GM12892 (cell line): ENCODE data around the gene MLH1.
A peak's percentile ranks its signal among the peaks of the same experiment; 100 is the strongest.
"Not testable (repeated sequence)": the region's sequence is repeated elsewhere in the genome, so short reads cannot be mapped to it uniquely, and the experiment has no call there.

ENCODE experiments used
- DNase-seq: peaks from one replicate; pipeline ENCODE4 v3.0.0; 2011; ENCODE audit not compliant: insufficient read length
- FAIRE-seq: peaks from 2 replicates; lab custom pipeline; 2011; peaks lifted over from hg19 to GRCh38; lab: Jason Lieb, UNC
- POLR2A ChIP-seq: IDR thresholded peaks from 2 replicates; pipeline ENCODE4 v1.6.1; 2011; ENCODE audit warnings: low read depth, low read length, control low read depth
- POLR2AphosphoS5 ChIP-seq: IDR thresholded peaks from 2 replicates; pipeline ENCODE4 v1.6.1; 2011; ENCODE audit warnings: low read depth, low read length, control low read depth
- TAF1 ChIP-seq: IDR thresholded peaks from 2 replicates; pipeline ENCODE4 v1.6.1; 2011; ENCODE audit warnings: low read depth, mild to moderate bottlenecking, control low read depth, low read length, borderline replicate concordance

The MLH1 gene

DNA sequence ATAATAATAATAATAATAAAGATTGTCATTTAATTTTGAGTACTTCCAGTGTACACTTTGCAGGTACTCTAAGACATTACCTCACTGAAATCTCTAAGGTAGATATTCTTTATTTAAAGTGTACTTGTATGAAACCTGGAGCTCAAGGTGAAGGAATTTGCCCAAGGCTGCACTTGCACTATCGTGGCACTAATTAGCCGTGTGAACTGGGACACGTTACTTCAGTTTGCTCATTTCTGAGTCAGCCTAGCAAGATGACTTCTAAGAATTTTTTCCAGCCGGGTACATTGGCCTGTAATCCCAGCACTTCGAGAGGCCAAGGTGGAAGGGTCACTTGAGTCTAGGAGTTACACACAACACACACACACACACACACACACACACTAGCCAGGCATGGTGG lies 33.5 kb downstream of the MLH1 start:
- TF ChIP-seq POLR2A = no peak
- no peak for TF ChIP-seq TAF1
- TF ChIP-seq POLR2AphosphoS5 = no peak
- no peak for FAIRE-seq
- no peak for DNase-seq

DNA sequence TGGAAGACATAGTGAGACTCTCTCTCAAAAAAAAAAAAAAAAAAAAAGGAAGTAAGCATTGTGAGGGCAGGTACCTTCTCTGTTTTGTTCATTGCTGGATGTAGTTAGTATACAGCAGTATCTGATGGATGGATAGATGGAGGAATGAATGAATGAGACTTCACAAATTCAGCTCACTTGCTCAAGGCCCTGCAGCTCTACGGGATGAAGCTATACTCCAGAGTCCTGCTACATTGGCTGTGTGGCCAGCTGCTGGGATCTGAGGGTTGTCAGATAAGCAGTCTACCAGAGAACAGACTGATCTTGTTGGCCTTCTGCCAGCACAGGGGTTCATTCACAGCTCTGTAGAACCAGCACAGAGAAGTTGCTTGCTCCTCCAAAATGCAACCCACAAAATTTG lies 35.0 kb downstream of the MLH1 start:
- FAIRE-seq = no peak
- no peak for TF ChIP-seq TAF1
- TF ChIP-seq POLR2A = no peak
- TF ChIP-seq POLR2AphosphoS5 = no peak
- DNase-seq = no peak

DNA sequence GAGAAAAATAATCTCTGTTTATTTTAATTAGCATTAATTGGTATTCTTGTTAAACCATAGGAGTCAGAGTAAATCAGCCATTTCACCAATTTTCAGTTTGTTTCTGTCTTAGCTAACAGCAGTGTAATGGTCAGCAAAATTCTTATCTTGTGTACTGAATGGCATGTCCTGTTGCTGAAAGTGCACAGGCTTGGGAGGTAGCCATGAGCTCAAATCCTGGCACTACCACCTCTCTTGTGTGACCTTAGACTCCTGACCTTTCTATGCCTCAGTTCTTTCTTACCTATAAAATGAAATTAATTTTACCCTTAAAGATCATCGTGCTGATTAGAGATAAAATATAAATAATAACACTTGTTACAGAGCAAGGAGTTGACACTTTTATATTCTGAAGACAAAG lies 35.8 kb downstream of the MLH1 start:
- TF ChIP-seq POLR2AphosphoS5 (no peak), TAF1 (no peak), POLR2A (no peak)
- no peak for DNase-seq
- no peak for FAIRE-seq

DNA sequence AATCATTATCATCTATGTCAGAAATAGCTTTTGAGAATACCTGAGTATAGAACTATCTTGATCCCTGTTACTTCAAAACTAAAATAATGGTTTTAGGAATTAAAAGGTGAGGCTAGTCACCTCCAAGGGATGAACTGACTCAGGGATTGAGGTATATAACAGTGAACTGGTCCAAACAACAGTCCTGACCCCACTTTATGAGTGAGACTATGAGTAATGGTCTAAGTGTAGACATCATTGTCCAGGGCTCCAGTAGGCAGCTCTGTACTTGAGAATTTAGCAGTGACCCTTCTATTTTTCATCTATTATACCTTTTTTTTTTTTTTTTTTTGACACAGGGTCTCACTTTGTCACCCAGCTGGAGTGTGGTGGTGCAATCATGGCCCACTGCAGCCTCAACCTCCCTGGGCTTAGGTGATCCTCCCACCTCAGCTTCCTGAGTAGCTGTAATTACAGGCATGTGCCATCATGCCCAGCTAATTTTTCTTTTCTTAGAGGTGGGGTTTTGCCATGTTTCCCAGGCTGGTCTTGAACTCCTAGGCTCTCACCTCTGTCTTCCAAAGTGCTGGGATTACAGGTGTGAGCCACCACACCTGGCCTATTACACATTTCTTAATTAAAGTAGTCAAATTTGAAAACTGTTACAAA lies 36.3 kb downstream of the MLH1 start:
- TF ChIP-seq TAF1 = no peak
- TF ChIP-seq POLR2AphosphoS5 = no peak
- TF ChIP-seq POLR2A = no peak
- no peak for DNase-seq
- FAIRE-seq = no peak

DNA sequence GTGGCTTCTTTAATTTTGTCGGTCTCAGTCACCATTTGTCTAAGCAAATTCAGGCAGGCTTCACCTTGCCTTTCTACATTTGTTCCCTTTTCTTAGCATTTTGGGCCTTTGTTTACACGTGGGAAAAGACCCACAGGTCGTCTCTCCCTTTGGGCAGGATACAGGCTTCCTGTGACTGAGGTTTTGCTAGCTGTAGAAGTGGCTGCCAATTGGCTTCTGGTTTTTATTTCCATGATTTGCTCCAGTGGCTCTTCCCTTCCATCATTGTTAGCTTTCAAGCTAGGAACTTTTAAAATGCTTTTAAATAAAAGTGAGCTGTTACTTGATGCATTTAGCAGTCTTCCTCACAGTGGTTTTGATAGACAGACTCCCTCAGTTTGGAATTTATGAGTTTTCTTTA lies 37.3 kb downstream of the MLH1 start:
- no peak for FAIRE-seq
- TF ChIP-seq POLR2A = no peak
- no peak for TF ChIP-seq TAF1
- no peak for TF ChIP-seq POLR2AphosphoS5
- no peak for DNase-seq

DNA sequence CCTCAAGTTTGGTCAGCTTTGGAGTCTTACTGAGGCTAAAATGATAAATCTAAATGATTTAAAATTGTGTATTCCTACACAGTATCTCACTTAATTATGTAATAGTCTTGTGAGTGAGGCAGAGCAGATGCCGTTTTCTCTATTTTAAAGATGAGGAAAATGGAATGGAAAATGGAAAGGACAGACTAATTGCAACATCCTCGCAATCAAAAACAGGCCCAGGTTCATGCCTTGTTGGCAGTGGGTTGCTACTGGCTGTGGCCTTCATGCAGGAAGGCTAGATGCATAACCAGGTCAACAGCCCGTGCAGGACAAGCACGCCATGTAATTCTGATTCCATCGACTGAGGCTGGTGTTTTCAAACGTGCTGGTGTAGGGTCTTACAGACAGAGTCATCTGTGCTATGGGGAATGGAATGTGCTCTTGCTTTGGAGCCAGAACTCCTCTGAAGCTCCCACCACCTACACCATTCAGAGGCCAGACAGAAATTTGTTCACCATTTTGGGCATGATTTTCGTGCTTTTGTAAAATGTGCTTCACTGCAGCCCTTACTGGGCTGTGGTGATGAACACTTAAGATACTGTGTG lies 37.9 kb downstream of the MLH1 start:
- TF ChIP-seq TAF1 = no peak
- no peak for TF ChIP-seq POLR2AphosphoS5
- TF ChIP-seq POLR2A = no peak
- FAIRE-seq (no peak), DNase-seq (no peak)

DNA sequence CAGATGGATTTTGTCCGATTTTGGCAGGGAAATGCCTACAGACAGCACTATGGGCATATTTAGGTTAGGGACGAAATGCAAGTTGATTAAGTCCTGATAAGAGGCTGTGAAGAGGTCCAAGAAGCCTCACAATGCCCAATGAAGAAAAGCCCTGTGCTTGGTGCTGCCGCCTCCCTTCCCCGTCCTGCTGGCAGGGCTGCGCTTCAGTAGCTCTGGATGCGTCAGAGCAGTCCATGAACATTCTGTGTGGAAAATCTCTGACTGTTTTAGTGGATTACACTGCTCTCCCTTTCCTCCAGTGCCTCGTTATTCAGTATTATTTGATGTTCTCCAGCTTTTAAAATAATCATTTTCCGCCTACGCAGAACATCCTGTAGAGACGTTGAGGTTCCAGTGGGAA lies 39.6 kb downstream of the MLH1 start:
- FAIRE-seq (no peak), DNase-seq (no peak)
- no peak for TF ChIP-seq POLR2AphosphoS5
- no peak for TF ChIP-seq POLR2A
- no peak for TF ChIP-seq TAF1

DNA sequence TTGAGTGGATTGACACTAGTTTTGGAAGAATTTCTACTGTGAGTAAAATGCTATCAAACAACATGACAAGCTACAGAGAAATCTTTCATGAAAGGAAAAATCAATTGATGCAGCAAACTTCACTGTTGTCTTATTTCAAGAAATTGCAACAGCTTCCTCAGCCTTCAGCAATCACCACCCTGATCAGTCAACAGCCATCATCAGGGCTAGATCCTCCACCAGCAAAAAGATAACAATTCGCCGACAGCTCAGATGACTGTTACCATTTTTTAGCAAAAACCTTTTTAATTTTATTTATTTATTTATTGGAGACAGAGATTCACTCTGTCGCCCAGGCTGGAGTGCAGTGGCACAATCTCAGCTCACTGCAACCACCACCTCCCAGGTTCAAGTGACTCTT lies 44.0 kb downstream of the MLH1 start:
- FAIRE-seq = no peak
- TF ChIP-seq POLR2AphosphoS5 (no peak), TAF1 (no peak), POLR2A (no peak)
- no peak for DNase-seq

DNA sequence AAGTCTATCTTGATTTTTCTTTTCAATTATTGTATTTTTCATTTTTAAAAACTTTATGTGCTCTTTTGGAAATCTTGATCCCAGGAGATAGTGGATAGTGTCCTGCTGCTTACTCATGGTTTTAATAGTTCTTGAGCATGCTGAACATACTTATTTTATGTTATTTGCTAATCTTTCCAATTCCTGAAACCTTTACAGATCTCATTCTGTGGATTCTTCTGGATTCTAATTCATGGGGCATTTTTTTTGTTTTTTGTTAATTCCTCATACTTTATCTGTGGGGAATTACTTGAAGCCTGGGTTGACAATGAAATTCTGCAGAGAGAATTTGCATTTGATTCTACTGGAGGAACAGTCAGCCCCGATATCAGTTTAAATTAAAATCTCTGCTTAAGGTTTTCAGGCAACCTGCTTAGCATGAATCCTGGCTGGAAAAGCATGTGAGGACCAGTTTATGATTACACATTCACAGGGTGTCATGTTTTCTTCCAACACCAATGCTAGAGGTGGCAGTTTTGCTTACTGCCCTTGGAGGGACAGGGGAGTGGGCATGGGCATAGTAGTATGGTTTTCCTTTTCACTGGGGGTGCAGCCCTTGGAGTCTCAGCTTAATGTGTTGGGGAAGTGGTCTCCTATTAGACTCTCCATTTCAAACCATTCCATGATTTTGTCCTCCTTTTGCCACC lies 46.0 kb downstream of the MLH1 start:
- FAIRE-seq (no peak), DNase-seq (no peak)
- TF ChIP-seq POLR2A (no peak), POLR2AphosphoS5 (no peak)

DNA sequence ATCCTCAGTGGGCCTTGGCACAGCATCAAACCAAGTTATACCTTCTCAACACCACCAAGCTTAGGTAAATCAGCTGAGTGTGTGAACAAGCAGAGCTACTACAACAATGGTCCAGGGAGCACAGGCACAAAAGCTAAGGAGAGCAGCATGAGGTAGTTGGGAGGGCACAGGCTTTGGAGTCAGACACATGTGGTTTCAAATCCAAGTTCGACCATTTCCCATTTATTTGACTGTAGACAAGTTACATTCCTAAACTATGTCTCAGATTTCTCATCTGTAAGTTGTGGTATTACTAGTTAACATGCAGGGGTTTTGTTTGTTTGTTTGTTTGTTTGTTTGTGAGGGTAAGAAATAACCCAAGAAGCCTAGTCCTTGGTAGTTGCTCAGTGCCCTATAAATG lies 46.9 kb downstream of the MLH1 start:
- no peak for TF ChIP-seq POLR2A
- no peak for TF ChIP-seq TAF1
- no peak for TF ChIP-seq POLR2AphosphoS5
- FAIRE-seq (no peak), DNase-seq (no peak)

DNA sequence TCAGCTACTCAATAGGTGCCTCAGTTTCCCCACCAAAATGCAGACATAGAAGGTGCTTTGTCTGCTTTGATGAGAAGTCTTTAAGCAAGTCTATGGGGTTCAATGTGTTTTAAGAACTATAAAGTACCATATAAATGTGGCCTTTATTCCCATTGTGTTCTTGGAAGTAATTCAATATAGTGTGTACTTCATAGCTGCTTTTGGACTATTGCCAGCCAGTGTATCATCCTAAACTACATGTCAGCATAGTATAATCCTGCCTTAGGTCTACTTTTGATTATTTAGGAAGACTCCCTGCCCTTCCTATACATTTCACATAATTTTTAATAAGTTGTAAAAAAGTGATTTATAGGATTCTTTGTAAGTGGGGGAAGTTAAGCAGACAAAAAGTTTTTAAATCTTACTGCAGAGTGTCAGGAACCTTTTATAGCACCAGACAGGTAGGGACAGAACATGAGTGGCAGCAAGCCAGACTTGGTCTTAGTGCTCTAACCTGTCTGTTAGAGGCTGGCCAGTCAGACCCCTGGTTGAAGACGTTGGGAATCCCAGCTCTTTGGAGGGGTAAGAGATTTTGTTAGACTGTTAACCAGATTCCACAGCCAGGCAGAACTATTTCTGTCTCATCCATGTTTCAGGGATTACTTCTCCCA lies 48.4 kb downstream of the MLH1 start:
- DNase-seq (no peak), FAIRE-seq (peak; percentile 27)
- no peak for TF ChIP-seq POLR2A
- no peak for TF ChIP-seq POLR2AphosphoS5
- TF ChIP-seq TAF1 = no peak

DNA sequence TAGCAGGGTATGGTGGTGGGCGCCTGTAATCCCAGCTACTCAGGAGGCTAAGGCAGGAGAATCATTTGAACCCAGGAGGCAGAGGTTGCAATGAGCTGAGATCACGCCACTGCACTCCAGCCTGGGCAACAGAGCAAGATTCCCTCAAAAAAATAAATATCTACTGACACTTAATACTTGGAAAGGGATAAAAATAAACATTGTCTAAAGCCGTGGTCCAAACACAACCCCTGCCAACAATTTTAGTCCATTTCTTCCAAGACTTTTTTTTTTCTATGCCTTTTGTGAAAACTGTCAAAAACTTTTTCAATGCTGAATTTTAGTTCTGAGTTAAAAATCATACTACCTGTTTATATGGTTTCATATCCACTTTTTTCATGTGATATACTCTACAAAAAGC lies 49.4 kb downstream of the MLH1 start:
- DNase-seq, FAIRE-seq: not testable (repeated sequence)
